ENCODE data around the gene SUPT3H.

Gene SUPT3H

DNA sequence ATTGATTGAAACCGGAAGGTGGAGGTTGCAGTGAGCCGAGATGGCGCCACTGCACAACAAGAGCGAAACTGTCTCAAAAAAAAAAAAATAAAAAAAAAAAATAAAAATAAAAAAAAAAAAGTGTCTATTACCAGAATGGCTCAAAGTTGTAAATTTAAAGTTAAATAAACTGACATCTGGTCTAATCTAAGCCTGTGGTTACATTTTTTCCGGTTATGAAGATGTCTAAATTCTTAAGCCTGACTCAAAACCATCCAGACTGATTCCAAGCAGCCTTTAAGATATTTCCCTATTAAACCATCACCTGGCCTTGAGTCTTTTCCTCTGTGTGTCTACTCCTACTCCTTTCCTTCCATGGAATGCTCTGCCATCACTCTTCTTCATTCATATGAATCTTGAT, 421.3 kb downstream of the SUPT3H start:
- no peak overlapping the region for H2BK120ac ChIP-seq (ENCODE audit: insufficient read depth, low read length, poor library complexity)
- H2AK5ac ChIP-seq (ENCODE audit: low read length), result no peak overlapping the region
- no peaks in the 10 kb centered on the region for H3K9me3 ChIP-seq (ENCODE audit: insufficient read depth, low read depth, low read length)
- H4K91ac ChIP-seq (ENCODE audit: low read depth, low read length), result no peak overlapping the region
- no peaks in the 10 kb centered on the region for H3K36me3 ChIP-seq (ENCODE audit: control insufficient read depth in 1 of 2, insufficient read depth in 2 of 2, low read length in 2 of 2)
- no peaks in the 10 kb centered on the region for H3K79me1 ChIP-seq (ENCODE audit: low read length)
- no peaks in the 10 kb centered on the region for H3K79me2 ChIP-seq (ENCODE audit: control insufficient read depth, insufficient read depth, low read length, poor library complexity)
- H3K27ac ChIP-seq (ENCODE audit: low read depth, low read length), result no peak overlapping the region
- no peak overlapping the region for H4K8ac ChIP-seq (ENCODE audit: low read depth, low read length)
- H3K9ac ChIP-seq (ENCODE audit: low read length), result no peak overlapping the region
- no peak overlapping the region for H3K14ac ChIP-seq (ENCODE audit: low read length)
- DNase-seq, result peak; percentile 42 to 81
- peaks cover 0 to 2% of the 10 kb centered on the region in 2 experiments for H3K4me1 ChIP-seq (ENCODE audit: control insufficient read depth in 1 of 2, insufficient read depth in 2 of 2, low read length in 2 of 2)
- H2BK12ac ChIP-seq (ENCODE audit: low read length), result no peak overlapping the region
- H3K4ac ChIP-seq (ENCODE audit: low read depth, low read length), result no peak overlapping the region
- no peak overlapping the region for H2AFZ ChIP-seq (ENCODE audit: insufficient read depth, low read length, poor library complexity)
- no peaks in the 10 kb centered on the region for H3K27me3 ChIP-seq (ENCODE audit: insufficient read depth, low read length)
- WGBS (ENCODE audit: extremely low coverage, insufficient coverage, insufficient read length), result no CpG with 5 or more reads among the region's 5 CpGs
- no peak overlapping the region for H4K12ac ChIP-seq (ENCODE audit: low read depth, low read length)
- H3K4me2 ChIP-seq (ENCODE audit: low read length), result no peak overlapping the region
- no peak overlapping the region for H3K4me3 ChIP-seq (ENCODE audit: low read depth, low read length)
- H2BK5ac ChIP-seq (ENCODE audit: low read depth, low read length, poor library complexity), result no peak overlapping the region
- no peak overlapping the region for H3K18ac ChIP-seq (ENCODE audit: low read length)
- no peak overlapping the region for H3K23ac ChIP-seq (ENCODE audit: low read length)

DNA sequence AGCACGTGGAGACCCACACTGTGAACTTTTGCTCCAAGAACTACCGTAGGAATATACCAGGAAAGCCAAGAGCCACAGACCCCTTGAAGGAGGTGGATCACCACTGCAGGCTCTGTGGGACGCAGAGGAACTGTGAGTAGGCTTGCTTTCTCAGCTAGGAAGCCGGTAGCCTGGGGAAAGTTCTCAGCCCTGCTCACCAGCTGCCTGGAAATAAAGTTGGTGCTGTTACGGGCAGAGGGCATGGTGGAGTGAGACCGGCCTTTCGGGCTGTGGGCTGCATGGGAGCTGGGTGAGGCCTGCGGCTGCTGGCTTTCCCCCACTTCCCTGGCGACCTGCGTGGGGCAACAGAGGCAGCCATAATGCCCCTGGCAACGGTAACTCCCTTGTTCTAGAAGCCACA, 422.6 kb downstream of the SUPT3H start:
- no peak overlapping the region for H3K9ac ChIP-seq (ENCODE audit: low read length)

DNA sequence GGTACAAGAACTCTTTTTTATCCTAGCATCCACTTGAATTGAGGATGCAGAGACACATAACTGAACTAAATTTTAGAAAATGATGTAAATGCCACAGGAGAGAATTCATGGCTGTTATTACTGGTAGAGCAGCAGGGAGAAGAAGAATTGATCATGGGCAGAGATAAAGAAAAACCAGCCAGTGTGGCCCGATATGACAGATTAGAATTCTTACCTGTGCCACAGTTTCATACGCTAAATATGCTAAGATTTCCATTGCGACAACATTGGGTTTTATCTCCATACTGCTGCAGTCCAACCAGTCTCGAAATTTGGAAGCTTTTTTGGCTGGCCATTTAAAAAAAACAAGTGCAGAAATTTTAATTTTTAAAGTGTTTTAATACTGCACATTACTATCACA, 423.5 kb downstream of the SUPT3H start:
- Histone ChIP-seq H2BK12ac (ENCODE audit: low read length) (no peak overlapping the region), H3K27ac (ENCODE audit: low read depth, low read length) (no peak overlapping the region), H3K79me1 (ENCODE audit: low read length) (no peaks in the 10 kb centered on the region), H2BK5ac (ENCODE audit: low read depth, low read length, poor library complexity) (no peak overlapping the region), H3K36me3 (ENCODE audit: control insufficient read depth in 1 of 2, insufficient read depth in 2 of 2, low read length in 2 of 2) (no peaks in the 10 kb centered on the region), H3K4me3 (ENCODE audit: low read depth, low read length) (no peak overlapping the region), H2BK120ac (ENCODE audit: insufficient read depth, low read length, poor library complexity) (no peak overlapping the region), H3K4ac (ENCODE audit: low read depth, low read length) (no peak overlapping the region), H3K4me2 (ENCODE audit: low read length) (no peak overlapping the region), H4K12ac (ENCODE audit: low read depth, low read length) (no peak overlapping the region), H4K91ac (ENCODE audit: low read depth, low read length) (no peak overlapping the region), H3K18ac (ENCODE audit: low read length) (no peak overlapping the region), H2AFZ (ENCODE audit: insufficient read depth, low read length, poor library complexity) (no peak overlapping the region), H3K9ac (ENCODE audit: low read length) (no peak overlapping the region), H3K4me1 (ENCODE audit: control insufficient read depth in 1 of 2, insufficient read depth in 2 of 2, low read length in 2 of 2) (peaks cover 0 to 2% of the 10 kb centered on the region in 2 experiments), H3K9me3 (ENCODE audit: insufficient read depth, low read depth, low read length) (no peaks in the 10 kb centered on the region), H3K23ac (ENCODE audit: low read length) (no peak overlapping the region), H3K14ac (ENCODE audit: low read length) (no peak overlapping the region), H4K8ac (ENCODE audit: low read depth, low read length) (no peak overlapping the region), H3K79me2 (ENCODE audit: control insufficient read depth, insufficient read depth, low read length, poor library complexity) (no peaks in the 10 kb centered on the region), H2AK5ac (ENCODE audit: low read length) (no peak overlapping the region), H3K27me3 (ENCODE audit: insufficient read depth, low read length) (no peaks in the 10 kb centered on the region)
- peak; percentile 72 to 88 for DNase-seq
- WGBS (ENCODE audit: extremely low coverage, insufficient coverage, insufficient read length), result no CpG with 5 or more reads among the region's 4 CpGs

More for the DNA sequence above, 422.6 kb downstream of the SUPT3H start:
- no peak overlapping the region for H3K4me2 ChIP-seq (ENCODE audit: low read length)
- no peaks in the 10 kb centered on the region for H3K36me3 ChIP-seq (ENCODE audit: control insufficient read depth in 1 of 2, insufficient read depth in 2 of 2, low read length in 2 of 2)
- no peak overlapping the region for H2BK12ac ChIP-seq (ENCODE audit: low read length)
- no peak overlapping the region for H3K4ac ChIP-seq (ENCODE audit: low read depth, low read length)
- WGBS (ENCODE audit: extremely low coverage, insufficient coverage, insufficient read length), result no CpG with 5 or more reads among the region's 11 CpGs
- no peak overlapping the region for H3K4me3 ChIP-seq (ENCODE audit: low read depth, low read length)
- no peak overlapping the region for H2BK120ac ChIP-seq (ENCODE audit: insufficient read depth, low read length, poor library complexity)
- H3K9me3 ChIP-seq (ENCODE audit: insufficient read depth, low read depth, low read length), result no peaks in the 10 kb centered on the region
- no peaks in the 10 kb centered on the region for H3K27me3 ChIP-seq (ENCODE audit: insufficient read depth, low read length)
- H3K18ac ChIP-seq (ENCODE audit: low read length), result no peak overlapping the region
- no peak overlapping the region for H2AK5ac ChIP-seq (ENCODE audit: low read length)
- no peaks in the 10 kb centered on the region for H3K79me2 ChIP-seq (ENCODE audit: control insufficient read depth, insufficient read depth, low read length, poor library complexity)
- H3K79me1 ChIP-seq (ENCODE audit: low read length), result no peaks in the 10 kb centered on the region
- H2AFZ ChIP-seq (ENCODE audit: insufficient read depth, low read length, poor library complexity), result no peak overlapping the region
- no peak for DNase-seq
- no peak overlapping the region for H2BK5ac ChIP-seq (ENCODE audit: low read depth, low read length, poor library complexity)
- no peak overlapping the region for H3K14ac ChIP-seq (ENCODE audit: low read length)
- H4K91ac ChIP-seq (ENCODE audit: low read depth, low read length), result no peak overlapping the region
- H4K8ac ChIP-seq (ENCODE audit: low read depth, low read length), result no peak overlapping the region
- H3K4me1 ChIP-seq (ENCODE audit: control insufficient read depth in 1 of 2, insufficient read depth in 2 of 2, low read length in 2 of 2), result peaks cover 0 to 2% of the 10 kb centered on the region in 2 experiments
- no peak overlapping the region for H4K12ac ChIP-seq (ENCODE audit: low read depth, low read length)
- no peak overlapping the region for H3K23ac ChIP-seq (ENCODE audit: low read length)
- H3K27ac ChIP-seq (ENCODE audit: low read depth, low read length), result no peak overlapping the region

DNA sequence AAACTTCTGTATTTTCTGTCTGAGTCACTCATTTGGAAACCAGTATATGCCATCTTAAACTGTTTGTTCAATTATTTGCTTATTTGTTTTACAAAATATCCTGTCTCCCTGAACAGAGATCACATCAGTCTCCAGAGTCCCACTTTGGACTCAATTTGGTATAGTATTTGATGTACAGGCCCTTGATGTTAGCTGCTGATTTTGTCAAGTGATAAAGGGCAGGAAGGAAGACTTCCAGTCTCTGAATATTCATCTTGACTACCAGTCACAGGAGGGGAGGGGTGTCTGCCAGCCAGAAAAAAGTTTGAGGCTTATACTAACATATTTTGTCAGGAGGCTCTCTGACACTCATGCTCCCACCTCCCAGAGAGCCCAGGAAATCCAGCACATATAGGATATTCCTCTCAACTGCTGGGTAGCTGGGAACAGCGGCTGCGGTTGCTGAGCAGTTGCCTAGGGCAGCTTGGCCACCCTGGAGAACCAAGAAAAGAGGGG, 426.4 kb downstream of the SUPT3H start:
- DNase-seq, result no peak

More for the DNA sequence above, 426.4 kb downstream of the SUPT3H start:
- Histone ChIP-seq H4K8ac (ENCODE audit: low read depth, low read length) (no peak overlapping the region), H3K4me3 (ENCODE audit: low read depth, low read length) (no peak overlapping the region), H3K9me3 (ENCODE audit: insufficient read depth, low read depth, low read length) (no peaks in the 10 kb centered on the region), H3K36me3 (ENCODE audit: control insufficient read depth in 1 of 2, insufficient read depth in 2 of 2, low read length in 2 of 2) (no peaks in the 10 kb centered on the region), H2AFZ (ENCODE audit: insufficient read depth, low read length, poor library complexity) (no peak overlapping the region), H3K79me2 (ENCODE audit: control insufficient read depth, insufficient read depth, low read length, poor library complexity) (no peaks in the 10 kb centered on the region), H4K91ac (ENCODE audit: low read depth, low read length) (no peak overlapping the region), H2BK120ac (ENCODE audit: insufficient read depth, low read length, poor library complexity) (no peak overlapping the region), H3K9ac (ENCODE audit: low read length) (no peak overlapping the region), H3K18ac (ENCODE audit: low read length) (no peak overlapping the region), H3K14ac (ENCODE audit: low read length) (no peak overlapping the region), H3K79me1 (ENCODE audit: low read length) (no peaks in the 10 kb centered on the region), H2BK12ac (ENCODE audit: low read length) (no peak overlapping the region), H4K12ac (ENCODE audit: low read depth, low read length) (no peak overlapping the region), H3K4me1 (ENCODE audit: control insufficient read depth in 1 of 2, insufficient read depth in 2 of 2, low read length in 2 of 2) (peaks cover 0 to 2% of the 10 kb centered on the region in 2 experiments), H2AK5ac (ENCODE audit: low read length) (no peak overlapping the region), H3K27me3 (ENCODE audit: insufficient read depth, low read length) (no peaks in the 10 kb centered on the region), H3K4ac (ENCODE audit: low read depth, low read length) (no peak overlapping the region), H3K23ac (ENCODE audit: low read length) (no peak overlapping the region), H3K27ac (ENCODE audit: low read depth, low read length) (no peak overlapping the region), H3K4me2 (ENCODE audit: low read length) (no peak overlapping the region), H2BK5ac (ENCODE audit: low read depth, low read length, poor library complexity) (no peak overlapping the region)
- WGBS (ENCODE audit: extremely low coverage, insufficient coverage, insufficient read length), result no CpG with 5 or more reads among the region's 2 CpGs

All from trophoblast cell (in vitro differentiated cells and primary cell).